CD14-positive monocyte (primary cell): ENCODE results near the gene ERCC3. TPM values are rescaled to one million over a fixed set of nuclear protein-coding genes. Genes with fewer than 3 reads are reported as not detected.
A peak's percentile ranks its signal among the peaks of the same experiment; 100 is the strongest.

Experiments used
- DNase-seq, 3 donors: peaks; one replicate each; pipeline ENCODE4 v3.0.0-alpha.2; 2011 to 2022
- H2AFZ ChIP-seq: 2 replicates; pipeline ENCODE4 v1.6.0; 2012; ENCODE audit warnings: mild to moderate bottlenecking, low read depth, low read length, inconsistent platforms; ENCODE audit not compliant: insufficient read depth, poor library complexity, severe bottlenecking
- H3K27ac ChIP-seq, 2 donors: 1 replicate in 1 of 2; 2 replicates in 1 of 2; pipeline ENCODE4 v1.5.1; 2012 to 2013; ENCODE audit warnings: low read length in 2 of 2, control low read depth in 1 of 2, inconsistent platforms in 1 of 2, low read depth in 1 of 2, mild to moderate bottlenecking in 1 of 2
- H3K27me3 ChIP-seq, 2 donors: one replicate each; pipeline versions ENCODE4 v1.6.0 to v1.6.1; 2011 to 2013; ENCODE audit warnings: low read length in 2 of 2; ENCODE audit not compliant: control insufficient read depth in 2 of 2, insufficient read depth in 2 of 2
- H3K36me3 ChIP-seq, 2 donors: replicated peaks in 1 of 2; 1 replicate in 1 of 2; 2 replicates in 1 of 2; pipeline versions ENCODE4 v1.5.1 to v1.6.1; 2012 to 2013; ENCODE audit warnings: low read length in 2 of 2, control low read depth in 1 of 2, inconsistent platforms in 1 of 2, mild to moderate bottlenecking in 1 of 2; ENCODE audit not compliant: insufficient read depth in 2 of 2, control insufficient read depth in 1 of 2
- H3K4me1 ChIP-seq, 2 donors: 1 replicate in 1 of 2; 2 replicates in 1 of 2; pipeline versions ENCODE4 v1.5.1 to v1.6.1; 2012 to 2013; ENCODE audit warnings: low read length in 2 of 2, control low read depth in 1 of 2, inconsistent platforms in 1 of 2, mild to moderate bottlenecking in 1 of 2, moderate library complexity in 1 of 2; ENCODE audit not compliant: insufficient read depth in 2 of 2, control insufficient read depth in 1 of 2
- H3K4me2 ChIP-seq: replicated peaks from 2 replicates; pipeline ENCODE3; 2012; ENCODE audit warnings: low read length, moderate library complexity, mild to moderate bottlenecking; ENCODE audit not compliant: poor library complexity, severe bottlenecking; ENCODE audit errors: extremely low read depth
- H3K4me3 ChIP-seq, 3 experiments: fragments of 200-600 bp in 1 of 3; sonication (generic) in 1 of 3; replicated peaks in 1 of 3; 1 replicate in 2 of 3; 2 replicates in 1 of 3; pipeline ENCODE4 v1.5.1; 2011 to 2013; ENCODE audit warnings: low read length in 3 of 3, mild to moderate bottlenecking in 3 of 3, control low read depth in 2 of 3, low read depth in 2 of 3, inconsistent platforms in 1 of 3, moderate library complexity in 1 of 3
- H3K79me2 ChIP-seq: 2 replicates; pipeline ENCODE4 v1.6.0; 2012; ENCODE audit warnings: mild to moderate bottlenecking, control low read depth, inconsistent platforms, low read length, moderate library complexity; ENCODE audit not compliant: insufficient read depth
- H3K9ac ChIP-seq: 2 replicates; pipeline ENCODE4 v1.6.0; 2017; ENCODE audit warnings: low read length, mild to moderate bottlenecking; ENCODE audit not compliant: insufficient read depth, poor library complexity, severe bottlenecking
- H3K9me3 ChIP-seq, 2 donors: replicated peaks in 1 of 2; 1 replicate in 1 of 2; 2 replicates in 1 of 2; pipeline versions ENCODE4 v1.5.1 to v1.6.1; 2012 to 2013; ENCODE audit warnings: low read length in 2 of 2, control low read depth in 1 of 2; ENCODE audit not compliant: control insufficient read depth in 1 of 2, insufficient read depth in 1 of 2
- H4K20me1 ChIP-seq: 2 replicates; pipeline ENCODE4 v1.6.0; 2012; ENCODE audit warnings: mild to moderate bottlenecking, low read length, control low read depth, moderate library complexity; ENCODE audit not compliant: insufficient read depth
- H3K27ac Mint-ChIP-seq, 7 donors: one replicate each; pipeline ENCODE4 v1.8.0; 2020; ENCODE audit warnings: mild to moderate bottlenecking in 7 of 7, mixed read lengths in 7 of 7, moderate library complexity in 6 of 7, inconsistent platforms in 2 of 7
- H3K27me3 Mint-ChIP-seq, 3 donors: one replicate each; pipeline ENCODE4 v1.8.0; 2021 to 2022; ENCODE audit warnings: low read depth in 3 of 3, mild to moderate bottlenecking in 3 of 3, mixed read lengths in 3 of 3, moderate library complexity in 3 of 3, inconsistent platforms in 1 of 3
- H3K36me3 Mint-ChIP-seq, 2 donors: one replicate each; pipeline ENCODE4 v1.8.0; 2020; ENCODE audit warnings: mixed read lengths in 2 of 2, inconsistent platforms in 1 of 2, mild to moderate bottlenecking in 1 of 2
- H3K4me1 Mint-ChIP-seq: one replicate; pipeline ENCODE4 v1.8.0; 2020; ENCODE audit warnings: mild to moderate bottlenecking, mixed read lengths
- H3K4me3 Mint-ChIP-seq, 2 donors: one replicate each; pipeline ENCODE4 v1.8.0; 2020; ENCODE audit warnings: mild to moderate bottlenecking in 2 of 2, mixed read lengths in 2 of 2, moderate library complexity in 1 of 2
- H3K9me3 Mint-ChIP-seq, 7 donors: one replicate each; pipeline ENCODE4 v1.8.0; 2020 to 2022; ENCODE audit warnings: mixed read lengths in 7 of 7, mild to moderate bottlenecking in 6 of 7, moderate library complexity in 6 of 7, inconsistent platforms in 2 of 7
- CTCF ChIP-seq: fragments of 200-600 bp; IDR thresholded peaks from one replicate; pipeline ENCODE4 v1.8.0; 2022; ENCODE audit warnings: antibody characterized with exemption, mild to moderate bottlenecking
- WGBS: methylation state at CpG from one replicate; pipeline ENCODE4 v1.1.5; 2013; ENCODE audit warnings: missing lambda C conversion rate; ENCODE audit not compliant: insufficient coverage; 5-methylcytosine and 5-hydroxymethylcytosine counted together
- intact Hi-C, 2 donors: fragments of 100-400 bp; cut with micrococcal nuclease; formaldehyde crosslinking; loops; one replicate each; pipeline versions ENCODE4 v1.15.0 to v1.15.1; 2023
- polyA plus RNA-seq, 3 donors: library from polyadenylated mRNA; depleted of rRNA in 1 of 3; unstranded in 2 of 3; stranded (reverse) in 1 of 3; fragments of 300-500 nt in 2 of 3; fragments of >200 nt in 1 of 3; fragmentation: Illumina TruSeq in 2 of 3; gene quantifications; 1 replicate in 2 of 3; 2 replicates in 1 of 3; pipeline ENCODE4 v1.2.3, GENCODE V29; 2012 to 2021

The ERCC3 gene
- polyA plus RNA-seq, 3 donors, result 13.2 to 49.7 (median 16.9) TPM

- H3K27me3 ChIP-seq, result no peaks in the 10 kb centered on the region
- no peak overlapping the region for H3K9ac ChIP-seq
- Mint-ChIP-seq H3K9me3 (peaks cover 0 to 5% (median 0%) of the 10 kb centered on the region in 7 donors), H3K4me1 (no peaks in the 10 kb centered on the region), H3K27me3 (no peaks in the 10 kb centered on the region), H3K4me3 (no peak overlapping the region), H3K27ac (peak overlapping the region in 1 of 7 donors; percentile 15), H3K36me3 (peaks cover 82 to 94% of the 10 kb centered on the region in 2 donors)
- H3K4me1 ChIP-seq, result no peaks in the 10 kb centered on the region
- H3K4me3 ChIP-seq, result no peak overlapping the region
- H2AFZ ChIP-seq, result no peak overlapping the region
- no peaks in the 10 kb centered on the region for H4K20me1 ChIP-seq
- no peaks in the 10 kb centered on the region for H3K9me3 ChIP-seq
- H3K79me2 ChIP-seq, result peaks cover under 1% of the 10 kb centered on the region
- no peak overlapping the region for H3K4me2 ChIP-seq
- intact Hi-C loops, result no loop called here
- H3K36me3 ChIP-seq, result peaks cover 78 to 88% of the 10 kb centered on the region in 2 donors
- H3K27ac ChIP-seq, result no peak overlapping the region
- WGBS, result 100% methylated on average over 5 of the region's 5 CpGs
- DNase-seq, result no peak
- no peak for TF ChIP-seq CTCF
These were observed 23.3 kb downstream of the ERCC3 start for GRCh38 chr2:127270663-127271062.

GRCh38 chr2:127261804-127262406, 32.0 kb downstream of the ERCC3 start:
- Histone ChIP-seq H4K20me1 (no peaks in the 10 kb centered on the region), H3K79me2 (no peaks in the 10 kb centered on the region), H3K4me3 (no peak overlapping the region), H3K9me3 (no peaks in the 10 kb centered on the region), H3K9ac (no peak overlapping the region), H3K4me1 (no peaks in the 10 kb centered on the region), H2AFZ (no peak overlapping the region), H3K4me2 (no peak overlapping the region), H3K27ac (no peak overlapping the region), H3K27me3 (no peaks in the 10 kb centered on the region), H3K36me3 (peaks cover 58 to 79% of the 10 kb centered on the region in 2 donors)
- WGBS, result 98% methylated on average over 4 of the region's 8 CpGs
- H3K9me3 Mint-ChIP-seq, result peaks cover 0 to 2% (median 0%) of the 10 kb centered on the region in 7 donors
- intact Hi-C loops, result no loop called here
- H3K36me3 Mint-ChIP-seq, result peaks cover 83 to 86% of the 10 kb centered on the region in 2 donors
- no peaks in the 10 kb centered on the region for H3K4me1 Mint-ChIP-seq
- no peaks in the 10 kb centered on the region for H3K27me3 Mint-ChIP-seq
- no peak for DNase-seq
- H3K27ac Mint-ChIP-seq, result peak overlapping the region in 1 of 7 donors; percentile 27
- no peak overlapping the region for H3K4me3 Mint-ChIP-seq
- no peak for TF ChIP-seq CTCF
